Astrocyte (in vitro differentiated cells and primary cell): ENCODE data around the gene MYO3B. TPM values are rescaled to one million over a fixed set of nuclear protein-coding genes. Genes with fewer than 3 reads are reported as not detected.

Experiments
- DNase-seq: peaks from one replicate; pipeline ENCODE4 v3.0.0-alpha.2; 2010; ENCODE audit warnings: low read depth
- FAIRE-seq: peaks from 2 replicates; lab custom pipeline; 2011; peaks lifted over from hg19 to GRCh38; lab: Jason Lieb, UNC
- H2AFZ ChIP-seq: 2 replicates; pipeline ENCODE4 v1.6.0; 2012; ENCODE audit warnings: low read depth, low read length, inconsistent platforms
- H3K27ac ChIP-seq: 2 replicates; pipeline ENCODE4 v1.5.1; 2011; ENCODE audit warnings: low read depth, low read length, inconsistent platforms
- H3K27me3 ChIP-seq: 2 replicates; pipeline ENCODE4 v1.6.0; 2011; ENCODE audit warnings: low read length, inconsistent platforms; ENCODE audit not compliant: insufficient read depth
- H3K36me3 ChIP-seq: 2 replicates; pipeline ENCODE4 v1.5.1; 2011; ENCODE audit warnings: low read length, inconsistent platforms; ENCODE audit not compliant: insufficient read depth
- H3K4me1 ChIP-seq: 2 replicates; pipeline ENCODE4 v1.5.1; 2011; ENCODE audit warnings: low read length, inconsistent platforms; ENCODE audit not compliant: insufficient read depth
- H3K4me2 ChIP-seq: 2 replicates; pipeline ENCODE4 v1.6.0; 2012; ENCODE audit warnings: low read length, inconsistent platforms
- H3K4me3 ChIP-seq: 2 replicates; pipeline ENCODE4 v1.5.1; 2011; ENCODE audit warnings: low read depth, mild to moderate bottlenecking, low read length, inconsistent platforms; ENCODE audit not compliant: insufficient read depth
- H3K79me2 ChIP-seq: 2 replicates; pipeline ENCODE4 v1.6.0; 2012; ENCODE audit warnings: mild to moderate bottlenecking, low read length, inconsistent platforms; ENCODE audit not compliant: insufficient read depth
- H3K9ac ChIP-seq: 2 replicates; pipeline ENCODE4 v1.6.0; 2012; ENCODE audit warnings: mild to moderate bottlenecking, low read length, inconsistent platforms
- H3K9me3 ChIP-seq: 2 replicates; pipeline ENCODE4 v1.5.1; 2012; ENCODE audit warnings: low read depth, mild to moderate bottlenecking, low read length, inconsistent platforms; ENCODE audit not compliant: insufficient read depth
- H4K20me1 ChIP-seq: 2 replicates; pipeline ENCODE4 v1.6.0; 2012; ENCODE audit warnings: low read length, inconsistent platforms; ENCODE audit not compliant: insufficient read depth
- H3K27ac Mint-ChIP-seq: one replicate; pipeline ENCODE4 v1.8.0; 2021; ENCODE audit warnings: mild to moderate bottlenecking, mixed read lengths; ENCODE audit not compliant: unreplicated experiment
- H3K27me3 Mint-ChIP-seq: one replicate; pipeline ENCODE4 v1.8.0; 2021; ENCODE audit warnings: low read depth, mixed read lengths; ENCODE audit not compliant: unreplicated experiment
- H3K36me3 Mint-ChIP-seq: one replicate; pipeline ENCODE4 v1.8.0; 2021; ENCODE audit warnings: low read depth, mixed read lengths; ENCODE audit not compliant: unreplicated experiment
- H3K4me1 Mint-ChIP-seq: one replicate; pipeline ENCODE4 v1.8.0; 2021; ENCODE audit warnings: low read depth, mixed read lengths; ENCODE audit not compliant: unreplicated experiment
- H3K4me3 Mint-ChIP-seq: one replicate; pipeline ENCODE4 v1.8.0; 2021; ENCODE audit warnings: mild to moderate bottlenecking, moderate library complexity, mixed read lengths; ENCODE audit not compliant: unreplicated experiment
- H3K9me3 Mint-ChIP-seq: one replicate; pipeline ENCODE4 v1.8.0; 2021; ENCODE audit warnings: mild to moderate bottlenecking, mixed read lengths; ENCODE audit not compliant: unreplicated experiment
- EZH2 ChIP-seq: IDR thresholded peaks from 2 replicates; pipeline ENCODE4 v1.6.1; 2012; ENCODE audit warnings: mild to moderate bottlenecking, low read length, inconsistent platforms; ENCODE audit not compliant: insufficient read depth
- total RNA-seq: library from RNA; stranded (reverse); gene quantifications from 2 replicates; pipeline ENCODE4 v1.2.1, GENCODE V29; 2021
- TF ChIP-seq, protein P1 (sequence below): IDR thresholded peaks from 2 replicates; pipeline ENCODE4 v1.5.1; 2011; ENCODE audit warnings: low read depth, mild to moderate bottlenecking, inconsistent platforms, low read length, moderate library complexity; ENCODE audit not compliant: insufficient read depth

MYO3B gene
- total RNA-seq, 1 donor from 2014 or later = not detected

DNA sequence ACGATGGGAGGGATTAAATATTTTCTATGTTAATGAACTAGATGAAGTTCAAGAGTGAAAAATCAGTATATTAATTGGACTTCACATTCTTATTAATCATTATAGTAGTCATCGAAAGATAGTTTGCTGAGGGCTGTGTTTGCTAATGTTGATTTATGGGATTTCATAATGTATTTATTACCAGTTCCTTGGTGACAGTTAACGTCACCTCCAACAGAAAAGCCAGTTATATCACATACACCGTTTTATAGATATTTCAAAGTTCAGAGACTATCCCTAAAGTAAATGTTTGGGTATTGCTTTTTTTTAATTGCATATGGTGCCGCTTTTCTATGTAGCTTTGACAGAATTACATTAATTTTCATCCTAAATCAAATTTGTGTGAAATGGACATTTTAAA, 487.8 kb downstream of the MYO3B start:
- no peak overlapping the region for H3K27ac Mint-ChIP-seq
- no peak overlapping the region for H3K4me2 ChIP-seq
- FAIRE-seq (no peak), DNase-seq (no peak)
- H3K36me3 ChIP-seq = no peaks in the 10 kb centered on the region
- no peaks in the 10 kb centered on the region for H3K27me3 Mint-ChIP-seq
- H2AFZ ChIP-seq = no peak overlapping the region
- no peaks in the 10 kb centered on the region for H3K79me2 ChIP-seq
- H3K4me1 Mint-ChIP-seq = no peaks in the 10 kb centered on the region
- H3K4me3 ChIP-seq = no peak overlapping the region
- H3K9ac ChIP-seq = no peak overlapping the region
- H3K4me3 Mint-ChIP-seq = no peak overlapping the region
- no peak for TF ChIP-seq EZH2
- TF ChIP-seq, protein P1, sequence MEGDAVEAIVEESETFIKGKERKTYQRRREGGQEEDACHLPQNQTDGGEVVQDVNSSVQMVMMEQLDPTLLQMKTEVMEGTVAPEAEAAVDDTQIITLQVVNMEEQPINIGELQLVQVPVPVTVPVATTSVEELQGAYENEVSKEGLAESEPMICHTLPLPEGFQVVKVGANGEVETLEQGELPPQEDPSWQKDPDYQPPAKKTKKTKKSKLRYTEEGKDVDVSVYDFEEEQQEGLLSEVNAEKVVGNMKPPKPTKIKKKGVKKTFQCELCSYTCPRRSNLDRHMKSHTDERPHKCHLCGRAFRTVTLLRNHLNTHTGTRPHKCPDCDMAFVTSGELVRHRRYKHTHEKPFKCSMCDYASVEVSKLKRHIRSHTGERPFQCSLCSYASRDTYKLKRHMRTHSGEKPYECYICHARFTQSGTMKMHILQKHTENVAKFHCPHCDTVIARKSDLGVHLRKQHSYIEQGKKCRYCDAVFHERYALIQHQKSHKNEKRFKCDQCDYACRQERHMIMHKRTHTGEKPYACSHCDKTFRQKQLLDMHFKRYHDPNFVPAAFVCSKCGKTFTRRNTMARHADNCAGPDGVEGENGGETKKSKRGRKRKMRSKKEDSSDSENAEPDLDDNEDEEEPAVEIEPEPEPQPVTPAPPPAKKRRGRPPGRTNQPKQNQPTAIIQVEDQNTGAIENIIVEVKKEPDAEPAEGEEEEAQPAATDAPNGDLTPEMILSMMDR = no peak
- no peaks in the 10 kb centered on the region for H3K9me3 Mint-ChIP-seq
- H3K4me1 ChIP-seq = no peaks in the 10 kb centered on the region
- H3K36me3 Mint-ChIP-seq = no peaks in the 10 kb centered on the region
- H4K20me1 ChIP-seq = no peaks in the 10 kb centered on the region
- no peaks in the 10 kb centered on the region for H3K27me3 ChIP-seq
- no peak overlapping the region for H3K27ac ChIP-seq
- H3K9me3 ChIP-seq = no peaks in the 10 kb centered on the region

DNA sequence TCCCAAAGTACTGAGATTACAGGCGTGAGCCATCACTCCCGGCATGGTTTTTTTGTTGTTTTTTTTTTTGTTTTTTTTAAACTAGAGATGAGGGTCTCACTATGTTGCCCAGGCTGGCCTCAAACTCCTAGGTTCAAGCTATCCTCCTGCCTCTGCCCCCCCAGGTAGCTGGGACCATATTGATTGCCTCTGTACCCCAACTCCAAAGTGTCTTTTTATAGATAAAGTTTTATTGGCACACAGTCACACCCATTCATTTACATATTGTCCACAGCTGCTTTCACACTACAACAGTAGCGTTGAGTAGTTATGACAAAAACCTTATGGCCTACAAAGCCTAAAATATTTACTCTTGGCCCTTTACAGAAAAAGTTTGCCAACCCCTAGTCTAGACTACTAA, 492.0 kb downstream of the MYO3B start:
- no peaks in the 10 kb centered on the region for H3K36me3 ChIP-seq
- H3K9ac ChIP-seq = no peak overlapping the region
- DNase-seq (no peak), FAIRE-seq (no peak)
- no peak overlapping the region for H3K4me3 ChIP-seq
- no peak overlapping the region for H3K27ac ChIP-seq
- no peak for TF ChIP-seq EZH2
- TF ChIP-seq, protein P1 = no peak
- Mint-ChIP-seq H3K9me3 (no peaks in the 10 kb centered on the region), H3K27me3 (peaks cover 3% of the 10 kb centered on the region), H3K4me1 (no peaks in the 10 kb centered on the region), H3K4me3 (no peak overlapping the region), H3K36me3 (no peaks in the 10 kb centered on the region), H3K27ac (no peak overlapping the region)
- no peaks in the 10 kb centered on the region for H4K20me1 ChIP-seq
- no peak overlapping the region for H2AFZ ChIP-seq
- no peaks in the 10 kb centered on the region for H3K4me1 ChIP-seq
- no peaks in the 10 kb centered on the region for H3K27me3 ChIP-seq
- H3K4me2 ChIP-seq = no peak overlapping the region
- no peaks in the 10 kb centered on the region for H3K9me3 ChIP-seq
- no peaks in the 10 kb centered on the region for H3K79me2 ChIP-seq

DNA sequence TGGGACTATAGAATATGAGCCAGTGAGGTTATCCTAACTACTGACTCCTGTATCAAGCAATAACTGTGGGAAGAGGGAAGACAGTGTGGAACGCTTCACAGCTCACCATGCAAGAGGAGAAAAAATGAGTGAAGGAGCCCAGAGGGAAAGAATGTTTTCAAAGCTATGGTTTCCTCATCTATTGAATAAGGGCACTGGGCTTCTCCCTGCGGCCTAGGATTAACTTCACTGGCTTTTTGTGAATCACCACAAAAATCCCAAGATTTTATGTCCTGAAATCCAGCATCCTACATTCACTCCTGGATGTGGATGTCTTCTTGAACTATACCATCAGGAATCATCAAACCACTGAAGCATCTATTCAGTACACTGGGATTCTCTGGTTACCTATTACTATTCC, 492.7 kb downstream of the MYO3B start:
- Histone ChIP-seq H4K20me1 (no peaks in the 10 kb centered on the region), H3K9me3 (no peaks in the 10 kb centered on the region), H3K27ac (no peak overlapping the region), H3K4me2 (no peak overlapping the region), H3K4me3 (no peak overlapping the region), H3K27me3 (no peaks in the 10 kb centered on the region), H2AFZ (no peak overlapping the region), H3K79me2 (no peaks in the 10 kb centered on the region), H3K36me3 (no peaks in the 10 kb centered on the region), H3K9ac (no peak overlapping the region), H3K4me1 (no peaks in the 10 kb centered on the region)
- H3K9me3 Mint-ChIP-seq = no peaks in the 10 kb centered on the region
- peaks cover 6% of the 10 kb centered on the region for H3K27me3 Mint-ChIP-seq
- no peak for FAIRE-seq
- H3K4me3 Mint-ChIP-seq = no peak overlapping the region
- H3K4me1 Mint-ChIP-seq = no peaks in the 10 kb centered on the region
- no peak for DNase-seq
- H3K27ac Mint-ChIP-seq = no peak overlapping the region
- TF ChIP-seq, protein P1 = no peak
- TF ChIP-seq EZH2 = no peak
- no peaks in the 10 kb centered on the region for H3K36me3 Mint-ChIP-seq
